GM18868 (cell line): ENCODE data around the gene HOXA9.
A peak's percentile ranks its signal among the peaks of the same experiment; 100 is the strongest.

ENCODE experiments used
- ATAC-seq: cut with Tn5 transposase; IDR thresholded peaks from one replicate; pipeline ENCODE4 v1.9.1; 2021; ENCODE audit warnings: mild to moderate bottlenecking, moderate library complexity; ENCODE audit not compliant: unreplicated experiment

The HOXA9 gene

DNA sequence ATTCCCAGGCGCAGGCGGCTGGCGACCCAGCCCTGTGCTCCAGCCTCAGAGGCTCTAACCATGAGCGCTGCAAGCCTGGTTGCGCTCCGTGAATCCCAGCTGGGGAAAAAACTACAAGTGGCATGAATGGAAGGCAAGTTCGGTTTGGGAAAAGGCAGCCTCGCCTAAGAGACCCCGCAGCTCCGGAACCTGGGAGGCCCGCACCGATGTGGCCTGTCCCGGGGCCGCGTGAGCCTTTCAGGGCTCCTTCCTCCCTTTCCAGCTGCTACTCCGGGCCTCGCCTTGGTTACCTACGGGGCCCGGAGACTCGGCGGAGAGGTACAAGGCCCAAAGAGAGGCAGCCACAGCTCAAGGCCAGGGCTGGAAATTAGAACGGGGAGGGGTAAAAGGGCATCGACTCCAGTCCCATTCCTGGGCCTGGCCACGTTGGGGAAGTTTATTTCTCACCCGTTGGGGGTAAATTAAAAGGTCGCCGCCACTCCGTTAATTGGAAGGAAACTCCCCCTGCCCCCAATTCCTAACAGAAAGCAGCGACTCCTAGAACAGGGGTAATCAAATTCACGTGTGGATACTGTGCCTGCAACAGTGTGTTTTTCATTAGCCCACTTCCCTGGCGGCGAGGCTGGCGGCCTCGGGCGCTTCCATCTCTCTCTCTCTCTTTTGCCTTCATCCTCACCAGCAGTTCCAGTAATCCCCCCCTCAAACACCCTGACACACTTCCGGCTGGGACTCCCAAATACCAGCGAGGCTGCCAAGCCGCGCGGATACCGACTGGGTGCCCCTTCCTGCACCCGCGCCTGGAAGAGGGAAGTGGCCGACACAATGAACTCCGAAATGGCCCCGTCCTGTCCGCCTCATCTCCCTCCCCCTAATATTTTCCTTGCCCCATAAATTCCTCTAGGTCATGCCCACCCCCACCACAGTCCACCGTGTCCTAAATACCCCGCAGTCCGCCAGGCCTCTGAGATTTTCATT, 1.5 kb upstream of the HOXA9 start:
- ATAC-seq: no peak

- ATAC-seq: no peak
Measured at GRCh38 chr7:27165996-27166530, 726 bp upstream of the HOXA9 start.

DNA sequence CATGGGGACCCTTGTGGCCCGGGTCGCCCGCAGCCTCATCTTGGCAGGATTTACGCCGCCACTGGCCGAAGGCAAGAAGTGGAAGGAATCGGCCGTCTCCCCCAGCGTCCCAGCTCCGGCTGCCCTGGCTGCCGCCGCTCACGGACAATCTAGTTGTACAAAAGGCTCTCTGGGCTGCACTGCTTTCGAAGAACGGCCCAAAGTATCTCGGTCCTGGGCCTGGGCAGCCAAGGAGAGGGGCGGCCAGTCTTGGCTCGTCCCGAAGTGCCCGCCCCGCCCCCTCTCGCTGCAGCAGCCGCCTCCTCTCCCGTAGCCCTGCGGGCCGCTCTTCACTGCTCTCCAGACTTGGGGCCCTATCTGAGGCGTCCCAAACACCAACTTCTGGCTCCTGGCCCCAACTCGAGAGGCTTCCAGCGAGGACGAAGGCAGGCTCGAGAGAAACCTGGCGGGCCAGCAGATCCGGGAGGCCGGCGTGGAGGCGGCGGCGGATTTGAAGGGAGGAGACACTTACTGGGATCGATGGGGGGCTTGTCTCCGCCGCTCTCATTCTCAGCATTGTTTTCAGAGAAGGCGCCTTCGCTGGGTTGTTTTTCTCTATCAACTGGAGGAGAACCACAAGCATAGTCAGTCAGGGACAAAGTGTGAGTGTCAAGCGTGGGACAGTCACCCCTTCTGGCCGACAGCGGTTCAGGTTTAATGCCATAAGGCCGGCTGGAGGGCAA, 809 bp downstream of the HOXA9 start:
- no peak for ATAC-seq

DNA sequence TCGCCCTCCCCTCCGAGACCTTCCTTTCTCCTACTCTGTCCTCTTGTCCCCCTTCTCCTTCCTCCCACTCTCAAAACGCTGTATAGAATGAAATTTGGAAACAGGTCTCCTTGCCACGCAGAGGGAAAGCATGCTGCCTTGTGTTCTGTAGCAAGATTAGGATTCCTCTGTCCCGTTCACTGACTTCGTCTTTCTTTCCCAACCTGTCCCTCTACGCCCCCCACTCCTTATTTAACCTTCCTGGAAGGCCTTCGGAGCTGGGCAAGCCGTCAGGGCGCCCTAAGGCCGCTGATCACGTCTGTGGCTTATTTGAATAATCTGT, 1.3 kb downstream of the HOXA9 start:
- no peak for ATAC-seq

DNA sequence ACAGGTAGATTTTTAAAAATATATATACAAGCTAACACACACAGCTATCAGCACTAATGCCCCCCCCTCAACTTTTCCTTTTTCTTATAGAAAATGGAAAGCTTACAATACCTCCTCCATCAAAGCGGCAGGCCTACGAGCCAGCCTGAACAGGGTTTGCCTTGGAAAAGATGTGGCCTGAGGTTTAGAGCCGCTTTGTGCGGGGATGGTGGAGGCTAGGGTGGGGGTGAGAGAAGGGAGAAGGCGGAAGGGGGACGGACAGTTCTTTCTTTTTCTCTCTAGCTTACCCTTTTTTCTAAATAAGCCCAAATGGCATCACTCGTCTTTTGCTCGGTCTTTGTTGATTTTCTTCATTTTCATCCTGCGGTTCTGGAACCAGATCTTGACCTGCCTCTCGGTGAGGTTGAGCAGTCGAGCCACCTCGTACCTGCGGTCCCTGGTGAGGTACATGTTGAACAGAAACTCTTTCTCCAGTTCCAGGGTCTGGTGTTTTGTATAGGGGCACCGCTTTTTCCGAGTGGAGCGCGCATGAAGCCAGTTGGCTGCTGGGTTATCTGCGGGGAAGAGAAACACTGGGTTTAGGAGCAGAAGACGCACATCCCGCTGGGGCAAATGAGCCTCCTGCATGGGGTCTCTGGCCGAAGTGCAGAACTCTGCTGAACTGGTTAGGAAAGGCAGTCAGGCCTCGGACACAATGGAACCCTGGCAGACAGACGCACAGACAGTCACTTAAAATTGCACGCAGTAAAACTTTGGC, 1.9 kb downstream of the HOXA9 start:
- no peak for ATAC-seq

DNA sequence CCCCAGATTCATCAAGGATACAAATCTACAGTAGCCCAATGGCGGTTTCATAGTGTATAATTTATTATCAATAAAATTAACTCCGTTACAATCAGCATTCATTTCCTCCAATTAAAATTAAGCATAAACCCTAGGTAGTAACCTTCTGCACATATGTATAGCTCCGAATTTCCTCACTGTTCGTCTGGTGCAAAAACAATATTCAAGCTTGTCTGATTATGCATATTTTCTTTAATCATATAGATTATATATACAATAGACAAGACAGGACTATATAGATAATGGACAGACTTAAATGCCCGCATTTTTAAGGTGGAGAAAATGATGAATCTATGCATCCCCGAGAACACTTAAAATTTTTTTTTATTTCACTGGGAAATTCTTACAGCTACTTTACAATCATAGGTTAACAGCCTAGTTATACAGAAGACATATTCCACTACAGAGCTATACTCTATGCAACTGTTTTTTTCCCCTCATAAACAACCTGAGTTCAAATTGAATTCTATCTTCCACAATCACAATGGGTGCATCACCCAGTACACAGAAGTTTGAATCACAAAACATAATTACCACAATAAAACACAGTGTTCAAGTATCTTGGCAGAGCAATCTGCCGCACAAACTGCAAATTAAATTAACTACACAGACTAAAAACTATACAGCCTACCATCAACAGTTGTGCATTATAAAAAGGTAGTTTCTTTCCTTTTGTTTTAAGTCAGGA, 2.6 kb downstream of the HOXA9 start:
- no peak for ATAC-seq

- ATAC-seq: no peak
Measured at GRCh38 chr7:27161721-27162560, 3.4 kb downstream of the HOXA9 start.

- ATAC-seq: no peak
Measured at GRCh38 chr7:27161214-27161720, 4.1 kb downstream of the HOXA9 start.

GRCh38 chr7:27160546-27161213, 4.7 kb downstream of the HOXA9 start:
- peak; percentile 53 for ATAC-seq

DNA sequence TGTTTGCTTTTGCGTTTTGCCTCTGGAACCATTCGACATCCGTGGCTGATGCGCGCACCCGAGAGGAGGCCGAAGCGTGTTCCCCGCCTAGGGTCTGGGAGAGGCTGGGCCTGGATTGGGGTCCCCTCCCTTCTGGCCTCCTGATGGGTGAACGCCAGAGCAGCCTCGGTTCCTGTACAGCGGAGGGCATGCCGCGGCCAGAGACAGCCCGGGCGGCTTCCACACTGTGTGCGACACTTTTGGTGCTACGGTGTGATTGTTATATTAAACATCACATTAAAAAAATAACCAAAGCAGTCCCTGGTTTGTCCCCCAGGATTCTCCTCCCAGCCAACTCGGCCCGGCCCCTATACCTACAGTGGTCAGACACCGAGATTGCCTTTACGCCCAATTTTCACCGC, 5.2 kb downstream of the HOXA9 start:
- ATAC-seq: peak; percentile 3

DNA sequence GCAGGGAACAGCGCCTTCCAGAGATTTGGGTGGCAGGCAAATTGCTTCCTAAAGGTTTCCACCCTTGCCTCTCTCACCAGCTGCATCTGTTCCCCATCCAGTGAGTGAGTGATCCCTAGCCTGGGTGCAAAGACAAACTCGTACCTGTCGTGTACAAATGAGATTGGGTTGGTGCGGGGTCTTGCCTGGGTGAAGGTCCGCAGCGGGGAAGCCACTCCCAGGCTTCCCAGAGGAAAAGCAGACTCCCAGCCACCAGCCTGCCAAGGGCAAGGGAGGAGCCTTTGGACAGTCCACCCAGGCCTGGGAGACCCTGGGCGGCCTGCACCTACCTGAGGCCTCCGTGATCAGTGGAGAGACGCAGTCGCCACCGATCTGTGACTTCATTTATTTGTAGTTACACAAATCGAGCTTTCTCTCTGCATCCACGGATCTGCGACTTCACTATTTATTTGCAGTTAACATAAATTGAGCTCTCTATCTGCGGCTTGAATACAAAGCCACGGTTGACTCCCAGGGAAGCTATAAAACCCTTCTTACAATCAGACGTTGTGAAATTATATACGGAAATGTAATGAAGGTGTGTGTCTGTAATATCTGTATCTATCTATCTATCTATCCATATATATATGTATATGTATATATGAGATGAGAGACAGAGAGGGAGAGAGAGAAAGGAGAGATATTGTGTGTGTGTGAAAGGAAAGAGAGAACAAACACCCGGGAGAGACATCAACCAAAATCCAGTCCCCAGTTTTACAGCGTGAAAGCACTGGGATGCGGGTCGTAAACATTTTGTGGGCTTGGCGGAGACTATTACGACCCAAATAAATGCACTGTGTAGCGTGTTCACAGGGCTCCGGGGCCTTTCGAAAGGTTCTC, 5.8 kb downstream of the HOXA9 start:
- no peak for ATAC-seq

DNA sequence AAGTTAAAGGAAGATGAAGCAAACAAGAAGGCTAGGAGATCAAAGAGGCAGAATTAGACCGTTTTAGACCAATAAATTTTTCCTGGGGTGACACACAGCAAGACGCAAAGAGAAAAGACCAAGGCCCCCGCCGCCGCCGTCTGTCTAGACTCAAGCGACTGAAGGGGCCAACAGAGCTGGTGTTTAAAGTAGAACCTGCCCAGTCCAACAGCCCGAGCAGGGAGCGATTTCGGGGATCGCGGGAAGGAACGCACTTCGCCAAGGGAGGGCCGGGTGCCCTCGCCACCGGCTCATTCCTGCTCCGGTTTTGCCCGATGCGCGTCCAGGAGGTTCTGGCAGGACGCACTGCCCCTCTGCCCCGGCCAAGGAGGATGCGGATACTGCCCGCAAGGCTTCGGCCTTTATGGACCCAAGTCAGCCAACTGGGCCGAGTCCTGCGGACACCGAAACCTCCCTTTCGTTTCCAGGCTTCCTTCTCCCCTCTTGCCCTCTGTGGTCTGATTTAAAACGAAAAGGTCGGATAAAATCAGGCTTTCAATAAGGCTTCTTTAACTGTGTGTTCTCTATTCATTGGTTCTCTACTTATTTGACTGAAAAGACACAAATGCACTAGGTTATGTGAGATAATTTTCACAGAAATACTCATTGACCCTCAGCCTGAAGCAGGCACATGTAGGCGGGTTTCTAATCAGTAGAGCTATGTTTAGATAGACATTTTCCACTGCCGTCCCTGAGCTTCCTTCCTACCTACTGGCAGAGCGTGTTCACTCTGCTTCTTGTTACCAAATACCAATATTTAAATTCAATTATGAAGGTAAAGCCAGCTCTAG, 6.7 kb downstream of the HOXA9 start:
- no peak for ATAC-seq

GRCh38 chr7:27157702-27158431, 7.5 kb downstream of the HOXA9 start:
- no peak for ATAC-seq

GRCh38 chr7:27156916-27157701, 8.2 kb downstream of the HOXA9 start:
- ATAC-seq: no peak

- no peak for ATAC-seq
Measured at GRCh38 chr7:27156508-27156898, 8.8 kb downstream of the HOXA9 start, which contains the start of gene HOXA7. Gene HOXA7, minus strand, starts transcription at chr7:27156675. Its CDS starts 130 bp downstream, at chr7:27156545.
